K562 (cell line): Measurements from ENCODE around the gene OTUB2. TPM values are rescaled to one million over a fixed set of nuclear protein-coding genes. Genes with fewer than 3 reads are reported as not detected.

ENCODE experiments used
- ATAC-seq: fragments of 200-7000 bp; cut with Tn5 transposase; 3 replicates; pipeline ENCODE4 v1.9.1; 2020; ENCODE audit warnings: moderate library complexity
- BruUV-seq: library from RNA; stranded (reverse); fragments of 400-500 nt; replicated peaks from 2 replicates; lab custom pipeline; 2021; lab: Mats Ljungman, UMichigan
- CTCF ChIA-PET: fragments of 300-600 bp; formaldehyde crosslinking; extraction: SDS; loops from one replicate; lab custom pipeline; 2021; ENCODE audit warnings: low intra/inter-chr PET ratio; lab: Yijun Ruan, JAX
- POLR2A ChIA-PET: fragments of 300-600, 350-650 bp; sonication (Branson Sonifier 250); formaldehyde crosslinking; extraction: SDS; loops from one replicate; lab custom pipeline; 2021; ENCODE audit warnings: antibody characterized with exemption, inconsistent platforms; lab: Yijun Ruan, JAX
- DNase-seq, 4 experiments: peaks; one replicate each; pipeline versions ENCODE4 v3.0.0 to v3.0.0-alpha.2; 2011 to 2018; ENCODE audit warnings: low spot score in 3 of 4, mixed read lengths in 3 of 4; ENCODE audit errors: extremely low read depth in 1 of 4
- FAIRE-seq: peaks from 2 replicates; lab custom pipeline; 2011; peaks lifted over from hg19 to GRCh38; lab: Jason Lieb, UNC
- H2AFZ ChIP-seq: 2 replicates; pipeline ENCODE4 v1.6.0; 2011; ENCODE audit warnings: low read depth, low read length, control low read depth, inconsistent platforms
- H3K27ac ChIP-seq: fragments of 200-600 bp; 3 replicates; pipeline ENCODE4 v1.8.0; 2011; ENCODE audit warnings: low read depth, mild to moderate bottlenecking, control low read depth, inconsistent platforms, low read length, moderate library complexity, mixed read lengths; ENCODE audit errors: extremely low read depth
- H3K27me3 ChIP-seq, 2 experiments: fragments of 300-600 bp in 1 of 2; 2 replicates in 1 of 2; 3 replicates in 1 of 2; pipeline versions ENCODE4 v1.6.0 to v1.8.0; 2011; ENCODE audit warnings: inconsistent platforms in 2 of 2, low read length in 2 of 2, mild to moderate bottlenecking in 1 of 2, mixed read lengths in 1 of 2, moderate library complexity in 1 of 2; ENCODE audit not compliant: control insufficient read depth in 2 of 2, insufficient read depth in 2 of 2
- H3K36me3 ChIP-seq: fragments of 300-600 bp; 3 replicates; pipeline ENCODE4 v1.8.0; 2011; ENCODE audit warnings: mild to moderate bottlenecking, low read length, inconsistent platforms; ENCODE audit not compliant: control insufficient read depth, insufficient read depth
- H3K4me1 ChIP-seq, 2 experiments: fragments of 200-600 bp in 1 of 2; replicated peaks in 1 of 2; 2 replicates in 1 of 2; 3 replicates in 1 of 2; pipeline versions ENCODE4 v1.5.1 to v1.8.0; 2011; ENCODE audit warnings: inconsistent platforms in 2 of 2, low read length in 2 of 2, mild to moderate bottlenecking in 1 of 2, mixed read lengths in 1 of 2, moderate library complexity in 1 of 2; ENCODE audit not compliant: control insufficient read depth in 2 of 2, insufficient read depth in 2 of 2
- H3K4me2 ChIP-seq: 2 replicates; pipeline ENCODE4 v1.6.1; 2011; ENCODE audit warnings: low read length, control low read depth, inconsistent platforms, mixed read lengths; ENCODE audit not compliant: insufficient read depth
- H3K4me3 ChIP-seq: fragments of 200-600 bp; sonication (generic), shearing (Covaris generic); 2 replicates; pipeline ENCODE4 v1.5.1; 2016; ENCODE audit warnings: control low read depth, inconsistent platforms
- H3K79me2 ChIP-seq: fragments of 200-600 bp; 3 replicates; pipeline ENCODE4 v1.8.0; 2011; ENCODE audit warnings: low read length, inconsistent platforms; ENCODE audit not compliant: control insufficient read depth, insufficient read depth
- H3K9ac ChIP-seq, 2 experiments: 2 replicates each; pipeline versions ENCODE4 v1.6.0 to v1.6.1; 2011; ENCODE audit warnings: low read depth in 2 of 2, low read length in 2 of 2, control low read depth in 1 of 2, inconsistent platforms in 1 of 2, mild to moderate bottlenecking in 1 of 2, mixed read lengths in 1 of 2; ENCODE audit not compliant: insufficient read depth in 1 of 2
- H3K9me1 ChIP-seq: one replicate; pipeline ENCODE4 v1.6.0; 2011; ENCODE audit warnings: inconsistent platforms, mild to moderate bottlenecking, low read length, moderate library complexity; ENCODE audit not compliant: control insufficient read depth, insufficient read depth
- H3K9me3 ChIP-seq: replicated peaks from 2 replicates; pipeline ENCODE4 v1.5.1; 2011; ENCODE audit warnings: low read depth, low read length, inconsistent platforms; ENCODE audit not compliant: control insufficient read depth, insufficient read depth
- H4K20me1 ChIP-seq: replicated peaks from 2 replicates; pipeline ENCODE4 v1.6.1; 2011; ENCODE audit warnings: low read length, inconsistent platforms, mixed read lengths; ENCODE audit not compliant: control insufficient read depth, insufficient read depth
- ELF4 ChIP-seq: fragments of 450-650 bp; formaldehyde crosslinking; IDR thresholded peaks from 2 replicates; pipeline ENCODE4 v1.4.0; 2022; ENCODE audit warnings: missing genetic modification characterization
- NFE2 ChIP-seq: IDR thresholded peaks from 2 replicates; pipeline ENCODE4 v1.6.1; 2014; ENCODE audit warnings: antibody characterized with exemption, low read depth
- NFIC ChIP-seq: fragments of 450-650 bp; IDR thresholded peaks from 2 replicates; pipeline ENCODE4 v1.6.1; 2017; ENCODE audit warnings: mild to moderate bottlenecking, inconsistent platforms
- NFIX ChIP-seq: fragments of 250-450 bp; sonication (Bioruptor Pico); IDR thresholded peaks from 2 replicates; pipeline ENCODE4 v1.4.0; 2020; ENCODE audit warnings: low read depth, mild to moderate bottlenecking, moderate library complexity
- TAF15 ChIP-seq: fragments of 200-400 bp; formaldehyde crosslinking; IDR thresholded peaks from 2 replicates; pipeline ENCODE4 v1.6.1; 2017; ENCODE audit warnings: mild to moderate bottlenecking, low read depth, low read length, moderate library complexity
- TOE1 ChIP-seq, 2 experiments: fragments of 450-650 bp in 1 of 2; sonication (generic) in 1 of 2; formaldehyde crosslinking in 1 of 2; IDR thresholded peaks; 2 replicates each; pipeline versions ENCODE4 v1.7.1 to v1.8.0; 2016 to 2022; ENCODE audit warnings: borderline replicate concordance in 2 of 2, mild to moderate bottlenecking in 2 of 2, antibody characterized with exemption in 1 of 2, inconsistent platforms in 1 of 2, low read depth in 1 of 2, missing genetic modification reagents in 1 of 2, moderate library complexity in 1 of 2
- ZNF318 ChIP-seq, 2 experiments: fragments of 450-650 bp; IDR thresholded peaks; 2 replicates each; pipeline ENCODE4 v1.6.1; 2016; ENCODE audit warnings: mild to moderate bottlenecking in 2 of 2, borderline replicate concordance in 1 of 2, low read depth in 1 of 2, moderate library complexity in 1 of 2
- WGBS: fragments of 100-300 bp; shearing (Covaris generic); methylation state at CpG from one replicate; pipeline ENCODE4 v1.1.6; 2016; ENCODE audit warnings: low coverage, mixed read lengths; ENCODE audit not compliant: insufficient coverage; ENCODE audit errors: missing lambda C conversion rate; 5-methylcytosine and 5-hydroxymethylcytosine counted together
- in situ Hi-C: fragments of 300-500 bp; cut with MboI; formaldehyde crosslinking; loops from 4 replicates; pipeline ENCODE4 v1.15.0; 2018; ENCODE audit warnings: inconsistent platforms, mixed read lengths
- intact Hi-C: fragments of 100-400 bp; cut with micrococcal nuclease; formaldehyde crosslinking; loops from 2 replicates; pipeline ENCODE4 v1.14.2; 2022
- polyA plus RNA-seq, 8 experiments: library from polyadenylated mRNA; depleted of rRNA in 4 of 8; stranded (reverse) in 5 of 8; unstranded in 3 of 8; fragments of >200 nt; fragmentation: Nextera tagmentation in 2 of 8; fragmentation: Illumina TruSeq in 1 of 8; extraction: Ambion mirVana in 2 of 8; extraction: Trizol in 1 of 8; gene quantifications; 2 replicates each; pipeline versions ENCODE4 v1.2.1 to v1.2.3, GENCODE V29; 2011 to 2014; ENCODE audit warnings: inconsistent platforms in 1 of 8, missing spikeins in 1 of 8
- total RNA-seq, 7 experiments: library from RNA; depleted of rRNA in 6 of 7; stranded (reverse); fragments of >200 nt in 6 of 7; fragmentation: Illumina TruSeq in 2 of 7; extraction: Trizol in 2 of 7; gene quantifications; 2 replicates each; pipeline versions ENCODE4 v1.2.1 to v1.2.3, GENCODE V29; 2011 to 2021; ENCODE audit warnings: low replicate concordance in 1 of 7

OTUB2 gene
- total and polyA plus RNA-seq, 9 of the 15 experiments (the other 6 are each of a cell fraction or from before 2014, with no cell fraction given) = 0.01 to 0.31 (median 0.11) TPM

- H3K9ac ChIP-seq = no peak overlapping the region
- in situ Hi-C loops = no loop called here
Measured at GRCh38 chr14:94048691-94049624, 22.8 kb downstream of the OTUB2 start.

More at GRCh38 chr14:94048691-94049624, 22.8 kb downstream of the OTUB2 start:
- TF ChIP-seq NFE2 (no peak), TOE1 (IDR thresholded peaks at IDR 0.05; ENCODE audit: borderline replicate concordance) (no peak), TOE1 (CRISPR knock-in tag; IDR thresholded peaks at IDR 0.05; ENCODE audit: borderline replicate concordance, low read depth) (no peak), NFIX (CRISPR knock-in tag) (peak; percentile 62), NFIC (peak; percentile 91), TAF15 (no peak), ZNF318 (IDR thresholded peaks at IDR 0.05; ENCODE audit: borderline replicate concordance in 1 of 2, low read depth in 1 of 2) (no peak), ELF4 (CRISPR knock-in tag) (no peak)
- no peak for ATAC-seq
- DNase-seq = no peak
- intact Hi-C loops = no loop called here
- no peak overlapping the region for H2AFZ ChIP-seq
- FAIRE-seq = no peak
- no peaks in the 10 kb centered on the region for H3K9me3 ChIP-seq
- no peak overlapping the region for H3K4me3 ChIP-seq
- no peaks in the 10 kb centered on the region for H3K9me1 ChIP-seq
- CTCF ChIA-PET = no interaction called here
- no peaks in the 10 kb centered on the region for H4K20me1 ChIP-seq
- 87% methylated on average over 9 of the region's 10 CpGs for WGBS
- H3K27me3 ChIP-seq = no peaks in the 10 kb centered on the region
- H3K4me2 ChIP-seq = no peak overlapping the region
- no TSS peak for BruUV-seq
- POLR2A ChIA-PET = interaction anchor here (1.2 kb wide), 1 partner anchor 7 kb away, joined by 3 read pairs; no protein-coding TSS in a partner anchor
- no peak overlapping the region for H3K27ac ChIP-seq
- no peaks in the 10 kb centered on the region; a peak in 1 of 5 replicates for H3K4me1 ChIP-seq
- no peaks in the 10 kb centered on the region for H3K79me2 ChIP-seq
- H3K36me3 ChIP-seq = peaks cover 80% of the 10 kb centered on the region
